Hindlimb muscle (tissue), 1 donor: ENCODE results near the gene CAMTA1. TPM values are rescaled to one million over a fixed set of nuclear protein-coding genes. Genes with fewer than 3 reads are reported as not detected.

Experiments
- polyA plus RNA-seq: library from polyadenylated mRNA; unstranded; fragments of 120-200 nt; gene quantifications from one replicate; pipeline ENCODE4 v1.2.1, GENCODE V29; 2013; ENCODE audit not compliant: insufficient read length

The CAMTA1 gene
- polyA plus RNA-seq, 1 donor: 39.5 TPM

Other genes starting within 250 kb of the CAMTA1 start
- gene NOL9, start 230.9 kb upstream of the CAMTA1 start, polyA plus RNA-seq: 19.5 TPM
- 9.5 TPM for gene TAS1R1, start 230.1 kb upstream of the CAMTA1 start, polyA plus RNA-seq
- gene ZBTB48, start 205.5 kb upstream of the CAMTA1 start, polyA plus RNA-seq: 25.3 TPM
- gene KLHL21, start 182.6 kb upstream of the CAMTA1 start, polyA plus RNA-seq: 45.8 TPM
- gene PHF13, start 171.7 kb upstream of the CAMTA1 start, polyA plus RNA-seq: 21.9 TPM
- 21.3 TPM for gene THAP3, start 160.6 kb upstream of the CAMTA1 start, polyA plus RNA-seq
- gene DNAJC11, start 83.6 kb upstream of the CAMTA1 start, polyA plus RNA-seq: 41.1 TPM